BLaER1 (cell line): ENCODE results near the gene PLCB4.
A peak's percentile ranks its signal among the peaks of the same experiment; 100 is the strongest.

Source experiments
- H3K27ac ChIP-seq: shearing (Covaris generic); formaldehyde crosslinking; 2 replicates; pipeline ENCODE4 v1.8.1; 2022
- H3K27me3 ChIP-seq: shearing (Covaris generic); formaldehyde crosslinking; 2 replicates; pipeline ENCODE4 v1.8.1; 2022
- H3K36me3 ChIP-seq: shearing (Covaris generic); formaldehyde crosslinking; 2 replicates; pipeline ENCODE4 v1.8.1; 2022
- H3K4me1 ChIP-seq: shearing (Covaris generic); formaldehyde crosslinking; 2 replicates; pipeline ENCODE4 v1.8.1; 2022
- H3K4me2 ChIP-seq: shearing (Covaris generic); formaldehyde crosslinking; 2 replicates; pipeline ENCODE4 v1.8.1; 2022
- H3K4me3 ChIP-seq: shearing (Covaris generic); formaldehyde crosslinking; 2 replicates; pipeline ENCODE4 v1.8.1; 2022
- H3K9ac ChIP-seq: shearing (Covaris generic); formaldehyde crosslinking; 2 replicates; pipeline ENCODE4 v1.8.1; 2022
- H3K9me3 ChIP-seq: shearing (Covaris generic); formaldehyde crosslinking; 2 replicates; pipeline ENCODE4 v1.8.1; 2022
- H4K20me1 ChIP-seq: shearing (Covaris generic); formaldehyde crosslinking; 2 replicates; pipeline ENCODE4 v1.8.1; 2022
- Cebpa-rat ChIP-seq: shearing (Covaris generic); IDR thresholded peaks from 2 replicates; pipeline ENCODE4 v1.8.1; 2022

Gene PLCB4

DNA sequence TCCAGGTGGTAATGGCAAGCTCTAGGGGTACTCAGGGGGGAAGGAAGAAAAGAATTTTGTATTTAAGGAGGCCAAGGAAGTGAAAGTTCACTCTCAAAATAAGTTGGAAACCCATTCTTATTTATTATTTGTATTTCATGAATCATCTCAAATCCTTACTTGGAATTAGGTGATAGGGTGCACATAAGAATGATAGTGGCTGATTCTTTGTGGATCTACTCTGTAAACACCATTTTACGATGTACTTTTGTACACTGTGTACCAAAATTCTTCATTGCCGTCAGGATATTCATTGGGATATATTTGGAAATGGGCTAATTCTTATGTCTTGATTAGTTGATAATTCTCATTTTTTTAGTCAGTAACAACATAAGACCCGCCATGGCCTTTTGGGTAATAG, 266.0 kb downstream of the PLCB4 start:
- H3K9ac ChIP-seq, result no peak overlapping the region
- H3K4me2 ChIP-seq, result no peak overlapping the region
- H3K9me3 ChIP-seq, result no peaks in the 10 kb centered on the region
- H3K36me3 ChIP-seq, result no peaks in the 10 kb centered on the region
- H3K4me1 ChIP-seq, result peaks cover 38% of the 10 kb centered on the region
- no peaks in the 10 kb centered on the region for H4K20me1 ChIP-seq
- no peak overlapping the region for H3K27ac ChIP-seq
- H3K27me3 ChIP-seq, result no peaks in the 10 kb centered on the region
- no peak for TF ChIP-seq Cebpa-rat
- H3K4me3 ChIP-seq, result no peak overlapping the region

- Histone ChIP-seq H4K20me1 (no peaks in the 10 kb centered on the region), H3K9me3 (no peaks in the 10 kb centered on the region), H3K36me3 (no peaks in the 10 kb centered on the region), H3K9ac (no peak overlapping the region), H3K27me3 (no peaks in the 10 kb centered on the region), H3K27ac (no peak overlapping the region), H3K4me3 (no peak overlapping the region), H3K4me1 (peaks cover 8% of the 10 kb centered on the region), H3K4me2 (no peak overlapping the region)
- TF ChIP-seq Cebpa-rat, result no peak
Measured at GRCh38 chr20:9338101-9338500, 269.2 kb downstream of the PLCB4 start.

DNA sequence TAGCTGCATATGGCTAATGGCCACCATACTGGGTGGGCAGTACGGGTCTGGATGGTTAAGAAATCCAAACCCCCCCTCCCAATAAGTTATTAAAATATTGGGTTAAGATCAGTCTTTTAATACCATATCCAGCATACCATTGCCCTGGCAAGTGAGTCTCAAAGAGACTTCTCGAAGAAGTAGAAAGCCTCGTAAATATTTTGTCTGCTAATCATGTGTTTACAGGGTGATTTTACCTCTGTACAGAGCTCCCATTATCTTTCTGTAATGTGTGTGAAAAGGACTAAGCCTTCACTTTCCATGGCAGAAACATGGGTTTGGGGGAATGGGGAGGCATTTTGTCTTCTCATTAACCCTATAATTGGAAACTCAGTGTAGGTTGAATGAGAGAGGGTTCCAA, 270.8 kb downstream of the PLCB4 start:
- no peak overlapping the region for H3K9ac ChIP-seq
- no peaks in the 10 kb centered on the region for H3K27me3 ChIP-seq
- no peak for TF ChIP-seq Cebpa-rat
- peaks cover 11% of the 10 kb centered on the region for H3K4me1 ChIP-seq
- H3K4me3 ChIP-seq, result no peak overlapping the region
- no peaks in the 10 kb centered on the region for H3K9me3 ChIP-seq
- H3K27ac ChIP-seq, result no peak overlapping the region
- no peaks in the 10 kb centered on the region for H3K36me3 ChIP-seq
- H3K4me2 ChIP-seq, result no peak overlapping the region
- H4K20me1 ChIP-seq, result no peaks in the 10 kb centered on the region

- TF ChIP-seq Cebpa-rat, result no peak
- H3K27me3 ChIP-seq, result no peaks in the 10 kb centered on the region
- H3K4me2 ChIP-seq, result no peak overlapping the region
- no peaks in the 10 kb centered on the region for H3K36me3 ChIP-seq
- peaks cover 40% of the 10 kb centered on the region for H3K4me1 ChIP-seq
- no peaks in the 10 kb centered on the region for H3K9me3 ChIP-seq
- H4K20me1 ChIP-seq, result no peaks in the 10 kb centered on the region
- no peak overlapping the region for H3K27ac ChIP-seq
- H3K9ac ChIP-seq, result no peak overlapping the region
- H3K4me3 ChIP-seq, result no peak overlapping the region
Measured at GRCh38 chr20:9342651-9343050, 273.8 kb downstream of the PLCB4 start.

- Histone ChIP-seq H3K9ac (no peak overlapping the region), H3K27ac (no peak overlapping the region), H4K20me1 (no peaks in the 10 kb centered on the region), H3K27me3 (no peaks in the 10 kb centered on the region), H3K9me3 (no peaks in the 10 kb centered on the region), H3K4me1 (peaks cover 45% of the 10 kb centered on the region), H3K36me3 (no peaks in the 10 kb centered on the region), H3K4me3 (no peak overlapping the region), H3K4me2 (peak overlapping the region; percentile 59)
- no peak for TF ChIP-seq Cebpa-rat
Measured at GRCh38 chr20:9344083-9344920, 275.4 kb downstream of the PLCB4 start.

DNA sequence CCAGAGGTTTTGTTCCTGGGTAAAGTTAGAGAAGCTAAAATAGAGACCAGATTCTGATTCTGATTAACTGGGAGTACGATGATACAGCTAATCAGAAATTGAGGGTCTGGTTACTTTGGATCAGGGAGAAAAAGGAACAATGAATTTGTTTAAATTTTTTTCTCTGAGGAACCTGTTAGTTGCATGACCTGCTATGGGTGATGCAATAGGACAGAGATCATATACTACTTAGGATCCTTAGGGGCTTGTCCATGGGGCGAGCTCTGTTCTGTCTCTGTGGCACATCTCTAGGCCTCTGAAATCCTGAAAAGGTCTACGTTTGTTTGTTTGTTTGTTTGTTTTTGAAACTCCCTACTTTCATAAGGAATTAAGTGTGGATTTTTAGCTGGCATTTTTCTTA, 279.4 kb downstream of the PLCB4 start:
- H3K4me2 ChIP-seq, result no peak overlapping the region
- no peaks in the 10 kb centered on the region for H3K9me3 ChIP-seq
- no peaks in the 10 kb centered on the region for H4K20me1 ChIP-seq

DNA sequence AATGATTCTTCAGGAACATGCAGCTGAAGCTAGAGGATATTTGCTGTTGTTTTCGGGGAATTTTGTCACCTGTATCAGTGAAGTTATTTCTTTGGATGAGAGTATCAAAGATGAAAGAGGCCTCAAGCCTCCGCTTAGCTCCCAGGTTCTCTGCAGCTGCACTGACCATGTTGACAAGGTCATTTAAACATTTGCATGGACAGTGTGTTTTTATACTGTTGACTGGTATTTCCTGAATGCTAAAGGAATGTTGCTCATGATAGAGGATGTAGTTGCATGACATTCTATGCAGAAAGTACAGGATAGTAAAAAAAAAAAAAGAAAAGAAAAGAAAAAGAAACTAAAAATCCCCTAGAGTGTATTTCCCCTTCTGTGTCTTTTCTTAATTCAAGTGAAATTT, 279.9 kb downstream of the PLCB4 start:
- no peak overlapping the region for H3K4me2 ChIP-seq
- H3K9ac ChIP-seq, result no peak overlapping the region

More for the DNA sequence above, 279.4 kb downstream of the PLCB4 start:
- TF ChIP-seq Cebpa-rat, result no peak
- Histone ChIP-seq H3K27ac (no peak overlapping the region), H3K36me3 (no peaks in the 10 kb centered on the region), H3K4me1 (peaks cover 49% of the 10 kb centered on the region), H3K27me3 (no peaks in the 10 kb centered on the region), H3K4me3 (no peak overlapping the region), H3K9ac (no peak overlapping the region)

DNA sequence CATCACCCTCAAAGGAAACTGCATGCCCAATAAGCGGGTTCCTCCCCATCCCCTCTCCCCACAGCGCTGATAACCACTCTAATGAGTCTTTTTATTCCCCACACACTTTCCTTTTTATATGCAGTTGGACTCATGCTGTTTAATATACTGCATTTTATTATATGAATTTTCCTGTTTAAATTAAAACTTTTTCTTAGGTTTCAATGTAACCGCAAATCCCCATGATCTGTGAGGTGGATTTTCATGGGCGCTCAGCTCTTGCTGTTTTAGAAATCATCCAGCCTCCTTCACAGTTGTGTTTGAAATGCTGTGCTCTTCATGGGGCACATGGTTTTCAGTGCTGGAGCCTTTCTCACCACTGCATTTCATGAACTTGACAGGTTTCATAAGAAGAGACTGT, 280.4 kb downstream of the PLCB4 start:
- Histone ChIP-seq H3K27ac (no peak overlapping the region), H3K4me3 (no peak overlapping the region), H3K4me2 (no peak overlapping the region), H3K27me3 (no peaks in the 10 kb centered on the region), H3K9ac (no peak overlapping the region), H3K9me3 (no peaks in the 10 kb centered on the region), H3K4me1 (peaks cover 50% of the 10 kb centered on the region), H3K36me3 (no peaks in the 10 kb centered on the region), H4K20me1 (no peaks in the 10 kb centered on the region)
- TF ChIP-seq Cebpa-rat, result no peak

More for the DNA sequence above, 279.9 kb downstream of the PLCB4 start:
- TF ChIP-seq Cebpa-rat, result no peak
- Histone ChIP-seq H4K20me1 (no peaks in the 10 kb centered on the region), H3K4me3 (no peak overlapping the region), H3K36me3 (no peaks in the 10 kb centered on the region), H3K27ac (no peak overlapping the region), H3K27me3 (no peaks in the 10 kb centered on the region), H3K4me1 (peaks cover 52% of the 10 kb centered on the region), H3K9me3 (no peaks in the 10 kb centered on the region)

GRCh38 chr20:9352739-9353138, 283.9 kb downstream of the PLCB4 start:
- peaks cover 15% of the 10 kb centered on the region for H3K4me1 ChIP-seq
- no peak overlapping the region for H3K27ac ChIP-seq
- no peaks in the 10 kb centered on the region for H3K36me3 ChIP-seq
- H3K9ac ChIP-seq, result no peak overlapping the region
- no peak for TF ChIP-seq Cebpa-rat
- no peak overlapping the region for H3K4me3 ChIP-seq
- H3K9me3 ChIP-seq, result no peaks in the 10 kb centered on the region
- H3K4me2 ChIP-seq, result no peak overlapping the region
- H4K20me1 ChIP-seq, result no peaks in the 10 kb centered on the region
- H3K27me3 ChIP-seq, result no peaks in the 10 kb centered on the region

DNA sequence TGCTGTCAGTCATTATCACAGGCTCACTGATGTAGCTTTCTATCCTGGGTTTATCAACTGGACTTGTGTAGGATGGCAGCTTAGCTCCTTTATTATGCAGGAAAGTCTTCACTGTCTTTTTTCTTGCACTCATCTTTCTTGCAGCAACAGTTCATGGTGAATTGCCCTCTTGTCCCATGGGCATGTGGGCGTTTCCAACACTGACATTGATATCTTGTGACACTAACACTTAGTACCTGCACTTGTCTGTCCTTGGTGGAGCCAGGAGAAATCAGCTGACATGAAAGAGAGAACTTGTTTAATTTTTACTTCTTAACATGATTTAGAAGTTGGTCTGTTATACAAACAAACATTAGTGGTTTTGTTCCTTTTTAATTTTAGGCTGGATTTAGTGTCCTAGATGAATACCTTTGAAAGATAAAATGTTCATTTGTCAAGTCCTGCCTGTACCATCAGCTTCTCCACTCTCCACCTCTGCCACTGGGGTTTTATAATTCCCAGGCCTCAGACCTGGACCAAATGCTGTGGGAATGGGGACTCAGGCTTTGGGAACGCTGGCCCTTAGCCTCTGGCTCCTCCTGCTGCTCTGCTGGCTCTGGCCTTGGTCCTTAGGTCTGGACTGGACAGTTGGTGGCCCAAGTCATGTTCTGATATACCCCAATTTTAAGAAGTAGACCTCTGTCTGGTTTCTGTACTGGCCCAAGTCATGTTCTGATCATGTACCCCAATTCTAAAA, 284.5 kb downstream of the PLCB4 start:
- H3K27ac ChIP-seq, result no peak overlapping the region
- no peak for TF ChIP-seq Cebpa-rat
- H3K27me3 ChIP-seq, result no peaks in the 10 kb centered on the region

More for the DNA sequence above, 284.5 kb downstream of the PLCB4 start:
- Histone ChIP-seq H3K4me3 (no peak overlapping the region), H3K36me3 (no peaks in the 10 kb centered on the region), H4K20me1 (no peaks in the 10 kb centered on the region), H3K4me1 (peaks cover 9% of the 10 kb centered on the region; the same call in 1 of the 2 replicates), H3K9me3 (no peaks in the 10 kb centered on the region), H3K9ac (no peak overlapping the region), H3K4me2 (no peak overlapping the region)
